NB4 (cell line): ENCODE results near the gene TBC1D10B.
"Not testable (repeated sequence)": the region's sequence is repeated elsewhere in the genome, so short reads cannot be mapped to it uniquely, and the experiment has no call there.

Experiments used
- CTCF ChIP-seq: IDR thresholded peaks from one replicate; pipeline ENCODE4 v1.5.1; 2012; ENCODE audit warnings: low read depth, low read length
- MAX ChIP-seq: IDR thresholded peaks from 2 replicates; pipeline ENCODE4 v1.6.1; 2011; ENCODE audit warnings: low read depth, low read length
- POLR2A ChIP-seq: IDR thresholded peaks from 2 replicates; pipeline ENCODE4 v1.6.1; 2011; ENCODE audit warnings: mild to moderate bottlenecking; ENCODE audit not compliant: insufficient read length; ENCODE audit errors: extremely low read depth

GRCh38 chr16:30334473-30334989, 35.8 kb downstream of the TBC1D10B start:
- not testable (repeated sequence) for TF ChIP-seq POLR2A, CTCF, MAX
